HS-27A (cell line): Measurements from ENCODE around the gene TMC1.

Source experiments
- DNase-seq: peaks from one replicate; pipeline ENCODE4 v3.0.0-alpha.2; 2012; ENCODE audit warnings: low read depth, missing footprints

The TMC1 gene

GRCh38 chr9:72872718-72873117 is 351.3 kb downstream of the TMC1 start:
- DNase-seq = no peak

DNA sequence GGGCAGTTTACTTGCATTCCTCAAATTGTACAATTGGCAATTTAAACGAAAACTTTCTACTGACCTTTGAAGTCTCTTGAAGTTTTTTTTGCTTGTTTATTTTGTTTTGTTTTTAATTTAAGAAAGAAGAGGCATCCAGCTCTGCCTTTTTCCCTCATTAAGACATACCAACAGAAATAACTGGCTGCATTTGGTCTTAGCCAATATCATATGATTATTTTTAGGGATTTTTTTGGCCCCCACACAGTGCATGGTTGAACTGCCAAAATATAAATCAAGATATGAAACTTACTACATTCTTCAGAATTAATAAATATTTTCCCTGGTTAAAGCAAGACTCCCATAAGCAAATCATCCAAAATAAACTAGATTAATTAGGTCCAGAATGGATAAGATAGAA is 352.0 kb downstream of the TMC1 start:
- DNase-seq = no peak

GRCh38 chr9:72874344-72874743 is 352.9 kb downstream of the TMC1 start:
- no peak for DNase-seq

- DNase-seq = no peak
These were observed 353.8 kb downstream of the TMC1 start for GRCh38 chr9:72875221-72875620.

DNA sequence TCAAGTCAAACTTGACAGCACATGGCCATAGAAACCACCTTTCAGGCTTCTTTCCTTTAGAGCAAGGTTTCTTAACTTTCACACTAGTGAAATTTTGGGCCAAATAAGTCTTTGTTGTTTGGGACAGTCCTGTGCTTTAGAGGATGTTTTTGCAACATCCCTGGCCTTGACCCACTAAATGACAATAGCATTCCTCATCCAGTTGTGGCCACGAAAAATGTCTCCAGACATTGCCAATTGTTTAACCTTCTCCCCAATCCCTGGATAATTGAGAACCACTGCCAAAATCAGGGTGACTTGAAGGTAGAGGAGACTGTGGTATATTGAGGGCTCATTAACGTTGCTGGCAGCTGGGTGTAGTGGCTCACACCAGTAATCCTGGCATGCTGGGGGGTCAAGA is 359.4 kb downstream of the TMC1 start:
- no peak for DNase-seq

DNA sequence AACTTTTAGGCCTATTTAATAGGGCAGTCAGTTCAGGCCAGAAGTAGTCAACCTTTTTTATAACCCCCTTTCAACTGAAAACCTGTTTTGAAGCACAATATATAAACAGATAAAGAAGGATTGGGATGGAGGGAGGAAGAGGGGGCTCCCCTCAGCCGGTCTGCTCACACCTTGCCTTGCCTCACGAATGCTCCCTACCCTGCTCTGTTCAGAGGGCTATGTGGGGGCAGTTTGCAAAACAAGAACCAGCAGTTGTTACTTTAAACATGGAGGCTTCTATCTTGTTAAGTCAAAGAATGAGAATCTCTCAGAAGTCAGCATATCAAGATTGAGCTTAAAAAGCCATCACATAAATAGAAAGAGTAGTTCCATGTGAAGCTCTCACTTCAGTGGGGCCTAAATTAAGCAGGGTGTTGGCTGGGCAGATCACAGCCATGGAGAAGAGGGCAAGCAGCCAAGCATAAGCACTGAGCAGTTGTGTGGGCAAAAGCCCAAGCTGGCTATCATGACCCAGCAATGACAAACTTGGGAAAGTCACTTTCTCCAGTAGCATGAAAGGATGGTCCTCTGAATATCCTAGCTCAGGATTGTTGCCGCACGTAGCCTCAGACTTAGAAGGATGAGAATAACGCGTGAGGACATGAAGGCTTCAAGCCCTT is 360.8 kb downstream of the TMC1 start:
- DNase-seq = no peak

GRCh38 chr9:72883875-72884274 is 362.5 kb downstream of the TMC1 start:
- DNase-seq = no peak

- no peak for DNase-seq
These were observed 363.1 kb downstream of the TMC1 start for GRCh38 chr9:72884508-72884907.
